Spleen (tissue), 11 donors: ENCODE results near the gene METTL14. TPM values are rescaled to one million over a fixed set of nuclear protein-coding genes. Genes with fewer than 3 reads are reported as not detected.

Experiments
- DNase-seq: peaks from one replicate; pipeline ENCODE4 v3.0.0-alpha.2; 2020
- H3K27ac ChIP-seq, 8 donors: fragments of 200-600 bp; sonication (generic) in 7 of 8; 1 replicate in 4 of 8; 2 replicates in 4 of 8; pipeline versions ENCODE4 v1.5.0 to v1.8.0; 2016 to 2021; ENCODE audit warnings: inconsistent platforms in 4 of 8, mild to moderate bottlenecking in 4 of 8, moderate library complexity in 1 of 8
- H3K27me3 ChIP-seq, 7 donors: fragments of 200-600 bp; sonication (generic) in 6 of 7; replicated peaks in 1 of 7; 1 replicate in 4 of 7; 2 replicates in 3 of 7; pipeline versions ENCODE4 v1.5.0 to v1.8.0; 2016 to 2021; ENCODE audit warnings: inconsistent platforms in 3 of 7, mild to moderate bottlenecking in 1 of 7
- H3K36me3 ChIP-seq, 6 donors: fragments of 200-600 bp; sonication (generic) in 5 of 6; 1 replicate in 4 of 6; 2 replicates in 2 of 6; pipeline versions ENCODE4 v1.5.0 to v1.8.0; 2016 to 2021; ENCODE audit warnings: inconsistent platforms in 2 of 6
- H3K4me1 ChIP-seq, 6 donors: fragments of 200-600 bp; sonication (generic) in 5 of 6; 1 replicate in 3 of 6; 2 replicates in 3 of 6; pipeline versions ENCODE4 v1.5.0 to v1.8.0; 2016 to 2021; ENCODE audit warnings: inconsistent platforms in 3 of 6
- H3K4me3 ChIP-seq, 8 donors: fragments of 200-600 bp; sonication (generic) in 7 of 8; 1 replicate in 4 of 8; 2 replicates in 4 of 8; pipeline versions ENCODE4 v1.5.0 to v1.8.0; 2016 to 2021; ENCODE audit warnings: inconsistent platforms in 4 of 8, mild to moderate bottlenecking in 4 of 8, moderate library complexity in 2 of 8
- H3K9me3 ChIP-seq, 8 donors: fragments of 200-600 bp; sonication (generic) in 7 of 8; 1 replicate in 4 of 8; 2 replicates in 4 of 8; pipeline versions ENCODE4 v1.5.0 to v1.8.0; 2016 to 2021; ENCODE audit warnings: inconsistent platforms in 4 of 8
- CTCF ChIP-seq, 11 experiments: fragments of 200-600 bp in 7 of 11; fragments of 450-650 bp in 4 of 11; sonication (generic) in 4 of 11; IDR thresholded peaks in 8 of 11; conservative IDR thresholded peaks in 3 of 11; 1 replicate in 7 of 11; 2 replicates in 4 of 11; pipeline versions ENCODE4 v1.4.0 to v1.8.0; 2016 to 2021; ENCODE audit warnings: antibody characterized with exemption in 11 of 11, inconsistent platforms in 4 of 11, mild to moderate bottlenecking in 1 of 11
- POLR2A ChIP-seq, 3 donors: fragments of 450-650 bp; IDR thresholded peaks; one replicate each; pipeline ENCODE4 v1.5.1; 2017; ENCODE audit warnings: antibody characterized with exemption in 3 of 3, mild to moderate bottlenecking in 1 of 3
- POLR2AphosphoS5 ChIP-seq, 3 donors: sonication (generic); formaldehyde crosslinking; IDR thresholded peaks; one replicate each; pipeline ENCODE4 v1.5.1; 2017; ENCODE audit warnings: antibody characterized with exemption in 3 of 3
- WGBS, 5 donors: extraction: QIAGEN DNeasy Blood & Tissue Kit in 3 of 5; methylation state at CpG; one replicate each; pipeline versions ENCODE4 v1.1.5 to v1.1.7; 2013 to 2018; 5-methylcytosine and 5-hydroxymethylcytosine counted together
- intact Hi-C: fragments of 100-400 bp; cut with DNase I; formaldehyde crosslinking; loops from one replicate; pipeline ENCODE4 v1.15.0; 2023; ENCODE audit warnings: low total_unique reads
- polyA plus RNA-seq, 3 donors: library from polyadenylated mRNA; stranded (reverse); fragments of 200-250 nt; gene quantifications; one replicate each; pipeline ENCODE4 v1.2.1, GENCODE V29; 2013
- total RNA-seq, 7 donors: library from RNA; depleted of rRNA in 3 of 7; stranded (reverse); fragments of >200 nt in 3 of 7; fragmentation: NEBNext Ultra II Directional in 4 of 7; extraction: Animal tissue kit (Norgen Biotek cat#: 25700) in 4 of 7; gene quantifications; one replicate each; pipeline versions ENCODE4 v1.1.0 to v1.2.1, GENCODE V29; 2016 to 2021
- donor health status: healthy with polysubstance abuse.
- donor health status: DM: no; HTN: no; CAD: no; lungs with moderate emphysema.
- donor health status: DM: no; HTN: no; CAD: no.
- donor health status: Bipolar disorder and iron deficiency.
- donor health status: healthy.
- donor health status: DM: no; HTN: no; CAD: no.
- donor health status: DM: yes; HTN: yes; CAD: no.

The METTL14 gene
- total and polyA plus RNA-seq, 10 donors = 7.1 to 48.3 (median 35.2) TPM

- 87 to 94% (median 90%) methylated on average over 7 of the region's 7 CpGs for WGBS, 5 donors
- Histone ChIP-seq H3K4me1 (no peaks in the 10 kb centered on the region), H3K27ac (no peak overlapping the region), H3K9me3 (no peaks in the 10 kb centered on the region), H3K27me3 (no peaks in the 10 kb centered on the region), H3K36me3 (peaks cover 0 to 100% (median 55%) of the 10 kb centered on the region in 6 donors), H3K4me3 (no peak overlapping the region)
- no peak for TF ChIP-seq CTCF (IDR thresholded peaks at IDR 0.05 in 8 of 11, conservative IDR thresholded peaks at IDR 0.05 in 3 of 11)
- intact Hi-C loops = no loop called here
- DNase-seq = no peak
Measured at GRCh38 chr4:118734491-118735205, 49.5 kb downstream of the METTL14 start.

- DNase-seq = no peak
- Histone ChIP-seq H3K4me1 (peaks cover 0 to 9% (median 1%) of the 10 kb centered on the region in 6 donors), H3K36me3 (peaks cover 0 to 89% (median 52%) of the 10 kb centered on the region in 6 donors)
Measured at GRCh38 chr4:118736900-118737299, 51.7 kb downstream of the METTL14 start.

GRCh38 chr4:118738090-118738489 lies 52.9 kb downstream of the METTL14 start:
- Histone ChIP-seq H3K27ac (no peak overlapping the region), H3K4me3 (no peak overlapping the region), H3K4me1 (peaks cover 0 to 14% (median 3%) of the 10 kb centered on the region in 6 donors), H3K27me3 (no peaks in the 10 kb centered on the region), H3K36me3 (peaks cover 0 to 88% (median 45%) of the 10 kb centered on the region in 6 donors), H3K9me3 (no peaks in the 10 kb centered on the region)
- TF ChIP-seq POLR2A (IDR thresholded peaks at IDR 0.05) = no peak
- 83 to 94% (median 87%) methylated on average over 3 of the region's 3 CpGs for WGBS, 5 donors
- DNase-seq = no peak
- intact Hi-C loops = no loop called here

More at GRCh38 chr4:118736900-118737299, 51.7 kb downstream of the METTL14 start:
- Histone ChIP-seq H3K4me3 (no peak overlapping the region), H3K9me3 (no peaks in the 10 kb centered on the region), H3K27me3 (no peaks in the 10 kb centered on the region), H3K27ac (no peak overlapping the region)
- intact Hi-C loops = no loop called here
- TF ChIP-seq POLR2AphosphoS5 (IDR thresholded peaks at IDR 0.05) = no peak
- no peak for TF ChIP-seq POLR2A (IDR thresholded peaks at IDR 0.05)
- TF ChIP-seq CTCF (IDR thresholded peaks at IDR 0.05 in 8 of 11, conservative IDR thresholded peaks at IDR 0.05 in 3 of 11) = no peak

GRCh38 chr4:118739022-118739713 lies 54.0 kb downstream of the METTL14 start:
- Histone ChIP-seq H3K4me3 (no peak overlapping the region), H3K4me1 (peaks cover 0 to 14% (median 3%) of the 10 kb centered on the region in 6 donors), H3K27ac (no peak overlapping the region), H3K36me3 (peaks cover 0 to 88% (median 52%) of the 10 kb centered on the region in 6 donors), H3K9me3 (no peaks in the 10 kb centered on the region), H3K27me3 (no peaks in the 10 kb centered on the region)
- WGBS, 5 donors = 88 to 95% (median 91%) methylated on average over 2 of the region's 2 CpGs
- no peak for TF ChIP-seq CTCF (IDR thresholded peaks at IDR 0.05 in 8 of 11, conservative IDR thresholded peaks at IDR 0.05 in 3 of 11)
- TF ChIP-seq POLR2AphosphoS5 (IDR thresholded peaks at IDR 0.05) = no peak
- no peak for TF ChIP-seq POLR2A (IDR thresholded peaks at IDR 0.05)
- no peak for DNase-seq
- intact Hi-C loops = no loop called here
